ENCODE data around the gene TCFL5. TPM values are rescaled to one million over a fixed set of nuclear protein-coding genes. Genes with fewer than 3 reads are reported as not detected.

Gene TCFL5
- total RNA-seq, 1 experiment from 2014 or later: 23.8 TPM

DNA sequence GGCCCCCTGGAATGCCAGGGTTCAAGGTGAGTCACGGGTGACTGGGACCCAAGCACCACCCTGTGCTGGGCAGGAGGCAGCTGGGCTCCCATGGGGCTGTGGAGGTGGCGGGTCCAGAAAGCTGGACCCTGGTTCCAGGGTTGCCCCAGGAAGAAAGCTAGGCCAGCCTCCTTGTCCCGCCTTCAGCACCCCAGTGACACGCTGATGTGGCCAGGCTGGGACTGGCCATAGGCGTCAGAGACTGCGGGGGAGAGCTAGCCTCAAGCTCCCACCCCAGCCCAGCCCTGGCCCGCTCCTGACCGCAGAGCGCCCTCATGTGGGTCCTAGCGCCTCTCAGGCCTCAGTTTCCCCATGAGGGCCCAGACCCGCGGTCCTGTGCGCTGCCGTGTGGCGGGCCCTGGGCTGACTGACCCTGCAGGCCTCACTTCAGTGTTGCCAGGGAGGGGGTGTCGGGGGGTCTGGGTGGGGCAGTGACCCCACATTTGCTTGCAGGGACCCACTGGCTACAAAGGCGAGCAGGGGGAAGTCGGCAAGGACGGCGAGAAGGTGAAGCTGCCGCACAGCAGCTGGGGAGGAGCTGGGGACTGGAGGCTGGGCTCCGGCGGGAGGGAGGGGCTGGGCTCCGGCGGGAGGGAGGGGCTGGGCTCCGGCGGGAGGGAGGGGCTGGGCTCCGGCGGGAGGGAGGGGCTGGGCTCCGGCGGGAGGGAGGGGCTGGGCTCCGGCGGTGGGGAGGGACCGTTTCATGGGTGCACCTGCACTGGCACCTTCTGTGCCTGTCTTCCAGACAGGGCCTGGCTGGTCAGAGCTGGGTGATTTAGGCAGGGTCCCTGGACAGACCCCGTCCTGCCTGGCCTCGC lies 36.9 kb downstream of the TCFL5 start:
- peaks cover 40% of the 10 kb centered on the region for H3K4me1 ChIP-seq (ENCODE audit: control insufficient read depth, insufficient read depth, low read length)
- POLR2A ChIA-PET: no interaction called here
- in situ Hi-C loops (cut with HindIII; ENCODE audit: low pct_unique_long_range_greater_than_20kb, low sequenced_read_pairs) (no loop called here), intact Hi-C loops (cut with micrococcal nuclease; ENCODE audit: unreplicated experiment) (no loop called here)
- ATAC-seq: no peak
- no peaks in the 10 kb centered on the region for H3K36me3 ChIP-seq (ENCODE audit: control insufficient read depth, insufficient read depth, low read length)
- H3K27me3 ChIP-seq (ENCODE audit: control insufficient read depth, insufficient read depth, low read length): no peaks in the 10 kb centered on the region
- H3K4me3 ChIP-seq (ENCODE audit: low read depth in 2 of 2, low read length in 2 of 2): no peak overlapping the region
- DNase-seq (ENCODE audit: low read depth, low spot score): no peak
- CTCF ChIA-PET: interaction anchor here (0.5 to 0.7 kb wide), 3 partner anchors 106 to 148 kb away, joined by 3 to 6 read pairs (median 4); no protein-coding TSS in a partner anchor
- no peak overlapping the region for H3K27ac ChIP-seq (ENCODE audit: low read length)
- TF ChIP-seq, protein P1, sequence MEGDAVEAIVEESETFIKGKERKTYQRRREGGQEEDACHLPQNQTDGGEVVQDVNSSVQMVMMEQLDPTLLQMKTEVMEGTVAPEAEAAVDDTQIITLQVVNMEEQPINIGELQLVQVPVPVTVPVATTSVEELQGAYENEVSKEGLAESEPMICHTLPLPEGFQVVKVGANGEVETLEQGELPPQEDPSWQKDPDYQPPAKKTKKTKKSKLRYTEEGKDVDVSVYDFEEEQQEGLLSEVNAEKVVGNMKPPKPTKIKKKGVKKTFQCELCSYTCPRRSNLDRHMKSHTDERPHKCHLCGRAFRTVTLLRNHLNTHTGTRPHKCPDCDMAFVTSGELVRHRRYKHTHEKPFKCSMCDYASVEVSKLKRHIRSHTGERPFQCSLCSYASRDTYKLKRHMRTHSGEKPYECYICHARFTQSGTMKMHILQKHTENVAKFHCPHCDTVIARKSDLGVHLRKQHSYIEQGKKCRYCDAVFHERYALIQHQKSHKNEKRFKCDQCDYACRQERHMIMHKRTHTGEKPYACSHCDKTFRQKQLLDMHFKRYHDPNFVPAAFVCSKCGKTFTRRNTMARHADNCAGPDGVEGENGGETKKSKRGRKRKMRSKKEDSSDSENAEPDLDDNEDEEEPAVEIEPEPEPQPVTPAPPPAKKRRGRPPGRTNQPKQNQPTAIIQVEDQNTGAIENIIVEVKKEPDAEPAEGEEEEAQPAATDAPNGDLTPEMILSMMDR (IDR thresholded peaks at IDR 0.05): no peak
- TF ChIP-seq POLR2AphosphoS5 (IDR thresholded peaks at IDR 0.05; ENCODE audit: low read depth, low read length) (no peak), TCF7L2 (IDR thresholded peaks at IDR 0.05; ENCODE audit: low read depth, low read length) (no peak), SIN3A (IDR thresholded peaks at IDR 0.05; ENCODE audit: borderline replicate concordance, insufficient read depth, low read depth, low read length) (no peak)
- TF ChIP-seq, protein P2, sequence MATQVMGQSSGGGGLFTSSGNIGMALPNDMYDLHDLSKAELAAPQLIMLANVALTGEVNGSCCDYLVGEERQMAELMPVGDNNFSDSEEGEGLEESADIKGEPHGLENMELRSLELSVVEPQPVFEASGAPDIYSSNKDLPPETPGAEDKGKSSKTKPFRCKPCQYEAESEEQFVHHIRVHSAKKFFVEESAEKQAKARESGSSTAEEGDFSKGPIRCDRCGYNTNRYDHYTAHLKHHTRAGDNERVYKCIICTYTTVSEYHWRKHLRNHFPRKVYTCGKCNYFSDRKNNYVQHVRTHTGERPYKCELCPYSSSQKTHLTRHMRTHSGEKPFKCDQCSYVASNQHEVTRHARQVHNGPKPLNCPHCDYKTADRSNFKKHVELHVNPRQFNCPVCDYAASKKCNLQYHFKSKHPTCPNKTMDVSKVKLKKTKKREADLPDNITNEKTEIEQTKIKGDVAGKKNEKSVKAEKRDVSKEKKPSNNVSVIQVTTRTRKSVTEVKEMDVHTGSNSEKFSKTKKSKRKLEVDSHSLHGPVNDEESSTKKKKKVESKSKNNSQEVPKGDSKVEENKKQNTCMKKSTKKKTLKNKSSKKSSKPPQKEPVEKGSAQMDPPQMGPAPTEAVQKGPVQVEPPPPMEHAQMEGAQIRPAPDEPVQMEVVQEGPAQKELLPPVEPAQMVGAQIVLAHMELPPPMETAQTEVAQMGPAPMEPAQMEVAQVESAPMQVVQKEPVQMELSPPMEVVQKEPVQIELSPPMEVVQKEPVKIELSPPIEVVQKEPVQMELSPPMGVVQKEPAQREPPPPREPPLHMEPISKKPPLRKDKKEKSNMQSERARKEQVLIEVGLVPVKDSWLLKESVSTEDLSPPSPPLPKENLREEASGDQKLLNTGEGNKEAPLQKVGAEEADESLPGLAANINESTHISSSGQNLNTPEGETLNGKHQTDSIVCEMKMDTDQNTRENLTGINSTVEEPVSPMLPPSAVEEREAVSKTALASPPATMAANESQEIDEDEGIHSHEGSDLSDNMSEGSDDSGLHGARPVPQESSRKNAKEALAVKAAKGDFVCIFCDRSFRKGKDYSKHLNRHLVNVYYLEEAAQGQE (IDR thresholded peaks at IDR 0.05; ENCODE audit: insufficient read depth in 1 of 2, low read depth in 2 of 2, low read length in 1 of 2): no peak
- no peaks in the 10 kb centered on the region for H3K9me3 ChIP-seq (ENCODE audit: control insufficient read depth, insufficient read depth, low read depth, low read length)
- no TSS peak for BruUV-seq (replicated peaks)

DNA sequence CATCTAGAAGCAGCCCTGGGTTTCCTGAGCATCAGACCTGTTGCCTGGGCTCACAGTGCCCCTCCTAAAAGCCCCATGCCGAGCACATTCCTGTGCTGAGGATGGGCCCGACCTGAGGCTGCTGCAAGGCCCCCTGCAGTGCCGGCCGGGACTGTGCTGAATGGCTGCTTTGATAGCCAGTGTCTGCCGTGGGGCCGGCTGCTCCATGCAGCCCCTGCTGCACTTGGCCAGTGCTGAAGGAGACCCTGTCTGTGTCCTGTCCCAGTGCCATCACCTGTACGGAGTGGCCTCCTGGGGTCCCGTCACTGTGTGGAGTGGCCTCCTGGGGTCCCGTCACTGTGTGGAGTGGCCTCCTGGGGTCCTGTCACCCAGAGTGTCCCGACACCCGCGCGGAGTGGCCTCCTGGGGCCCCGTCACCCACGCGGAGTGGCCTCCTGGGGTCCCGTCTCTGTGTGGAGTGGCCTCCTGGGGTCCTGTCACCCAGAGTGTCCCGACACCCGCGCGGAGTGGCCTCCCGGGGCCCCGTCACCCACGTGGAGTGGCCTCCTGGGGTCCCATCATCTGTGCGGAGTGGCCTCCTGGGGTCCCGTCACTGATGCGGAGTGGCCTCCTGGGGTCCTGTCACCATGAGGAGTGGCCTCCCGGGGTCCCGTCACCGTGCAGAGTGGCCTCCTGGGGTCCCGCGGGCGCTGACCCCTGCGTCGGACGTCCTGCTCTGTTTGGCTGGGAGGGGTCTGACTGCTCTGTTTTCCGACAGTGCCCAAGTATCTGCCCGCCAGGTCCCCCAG lies 37.7 kb downstream of the TCFL5 start:
- no peak for DNase-seq (ENCODE audit: low read depth, low spot score)
- POLR2A ChIA-PET: no interaction called here
- BruUV-seq (replicated peaks): no TSS peak
- Histone ChIP-seq H3K36me3 (ENCODE audit: control insufficient read depth, insufficient read depth, low read length) (no peaks in the 10 kb centered on the region), H3K27me3 (ENCODE audit: control insufficient read depth, insufficient read depth, low read length) (no peaks in the 10 kb centered on the region), H3K27ac (ENCODE audit: low read length) (no peak overlapping the region), H3K4me1 (ENCODE audit: control insufficient read depth, insufficient read depth, low read length) (peaks cover 48% of the 10 kb centered on the region), H3K4me3 (ENCODE audit: low read depth in 2 of 2, low read length in 2 of 2) (no peak overlapping the region), H3K9me3 (ENCODE audit: control insufficient read depth, insufficient read depth, low read depth, low read length) (no peaks in the 10 kb centered on the region)
- in situ Hi-C loops (cut with HindIII; ENCODE audit: low pct_unique_long_range_greater_than_20kb, low sequenced_read_pairs) (no loop called here), intact Hi-C loops (cut with micrococcal nuclease; ENCODE audit: unreplicated experiment) (no loop called here)
- CTCF ChIA-PET: interaction anchor here (0.6 to 1.6 kb wide), 5 partner anchors 24 to 177 kb away, joined by 3 to 14 read pairs (median 4); no protein-coding TSS in a partner anchor
- TF ChIP-seq TCF7L2 (IDR thresholded peaks at IDR 0.05; ENCODE audit: low read depth, low read length) (no peak), SIN3A (IDR thresholded peaks at IDR 0.05; ENCODE audit: borderline replicate concordance, insufficient read depth, low read depth, low read length) (no peak), POLR2AphosphoS5 (IDR thresholded peaks at IDR 0.05; ENCODE audit: low read depth, low read length) (no peak)
- TF ChIP-seq, protein P1 (IDR thresholded peaks at IDR 0.05): no peak
- TF ChIP-seq, protein P2 (IDR thresholded peaks at IDR 0.05; ENCODE audit: insufficient read depth in 1 of 2, low read depth in 2 of 2, low read length in 1 of 2): no peak
- no peak for ATAC-seq
